Muscle layer of duodenum (tissue), 2 donors: Measurements from ENCODE around the gene KATNIP.

Source experiments
- H3K27ac ChIP-seq: one replicate; pipeline ENCODE4 v1.7.0; 2013; ENCODE audit warnings: mild to moderate bottlenecking, low read length
- H3K27me3 ChIP-seq: one replicate; pipeline ENCODE4 v1.7.0; 2013; ENCODE audit warnings: low read depth, mild to moderate bottlenecking, control low read depth, low read length
- H3K36me3 ChIP-seq, 2 donors: one replicate each; pipeline ENCODE4 v1.7.0; 2013; ENCODE audit warnings: low read length in 2 of 2, control low read depth in 1 of 2, mild to moderate bottlenecking in 1 of 2; ENCODE audit not compliant: insufficient read depth in 2 of 2, control insufficient read depth in 1 of 2
- H3K4me1 ChIP-seq, 2 donors: one replicate each; pipeline ENCODE4 v1.7.0; 2013; ENCODE audit warnings: low read length in 2 of 2, mild to moderate bottlenecking in 2 of 2, control low read depth in 1 of 2, moderate library complexity in 1 of 2; ENCODE audit not compliant: insufficient read depth in 2 of 2, control insufficient read depth in 1 of 2
- H3K4me3 ChIP-seq, 2 donors: one replicate each; pipeline ENCODE4 v1.7.0; 2013; ENCODE audit warnings: low read length in 2 of 2, low read depth in 1 of 2, mild to moderate bottlenecking in 1 of 2
- H3K9me3 ChIP-seq, 2 donors: one replicate each; pipeline ENCODE4 v1.7.0; 2013; ENCODE audit warnings: low read length in 2 of 2, control low read depth in 1 of 2, mild to moderate bottlenecking in 1 of 2; ENCODE audit not compliant: control insufficient read depth in 1 of 2
- donor health status: healthy.

The KATNIP gene

DNA sequence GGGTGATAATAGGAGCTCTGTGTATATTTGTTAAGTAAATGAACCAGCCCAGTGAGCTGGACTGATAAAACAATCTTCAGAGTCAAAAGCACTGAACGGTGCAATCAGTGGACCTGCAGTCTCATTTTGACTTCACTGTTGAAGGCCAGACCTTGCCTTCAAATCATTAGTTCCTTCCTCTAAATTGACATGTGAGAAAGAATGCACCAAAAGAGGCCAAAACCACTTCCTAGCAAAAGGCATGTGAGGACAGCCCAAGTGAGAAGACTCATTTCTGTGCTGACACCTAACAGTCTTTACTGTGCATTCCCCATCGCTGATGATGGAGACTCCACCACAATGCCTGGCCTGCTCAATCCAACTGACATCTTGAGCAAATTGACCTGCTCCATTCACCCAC, 10.8 kb upstream of the KATNIP start:
- H3K27ac ChIP-seq: no peak overlapping the region
- H3K4me3 ChIP-seq: no peak overlapping the region
- no peaks in the 10 kb centered on the region for H3K27me3 ChIP-seq
- H3K36me3 ChIP-seq: peaks cover 64 to 86% of the 10 kb centered on the region in 2 donors
- H3K4me1 ChIP-seq: no peaks in the 10 kb centered on the region
- no peaks in the 10 kb centered on the region for H3K9me3 ChIP-seq

DNA sequence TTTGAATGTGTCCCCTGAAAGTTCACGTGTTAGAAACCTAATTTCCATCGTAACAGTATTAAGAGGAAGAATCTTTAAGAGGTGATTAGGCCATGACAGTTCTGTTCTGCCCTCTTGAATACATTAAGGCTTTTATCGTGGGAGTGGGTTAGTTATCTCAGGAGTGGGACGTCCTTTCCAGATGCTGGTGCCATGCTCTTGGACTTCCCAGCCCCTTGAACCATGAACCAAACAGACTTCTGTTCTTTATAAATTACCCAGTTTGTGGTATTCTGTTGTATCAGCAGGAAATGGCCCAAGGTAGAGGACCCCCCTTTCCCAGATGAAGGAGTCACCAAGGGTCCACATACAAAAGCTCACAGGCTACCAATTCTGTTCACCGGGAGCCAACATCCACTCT, 10.3 kb upstream of the KATNIP start:
- Histone ChIP-seq H3K9me3 (no peaks in the 10 kb centered on the region), H3K4me3 (no peak overlapping the region), H3K4me1 (no peaks in the 10 kb centered on the region), H3K27me3 (no peaks in the 10 kb centered on the region), H3K36me3 (peaks cover 65 to 86% of the 10 kb centered on the region in 2 donors), H3K27ac (no peak overlapping the region)

DNA sequence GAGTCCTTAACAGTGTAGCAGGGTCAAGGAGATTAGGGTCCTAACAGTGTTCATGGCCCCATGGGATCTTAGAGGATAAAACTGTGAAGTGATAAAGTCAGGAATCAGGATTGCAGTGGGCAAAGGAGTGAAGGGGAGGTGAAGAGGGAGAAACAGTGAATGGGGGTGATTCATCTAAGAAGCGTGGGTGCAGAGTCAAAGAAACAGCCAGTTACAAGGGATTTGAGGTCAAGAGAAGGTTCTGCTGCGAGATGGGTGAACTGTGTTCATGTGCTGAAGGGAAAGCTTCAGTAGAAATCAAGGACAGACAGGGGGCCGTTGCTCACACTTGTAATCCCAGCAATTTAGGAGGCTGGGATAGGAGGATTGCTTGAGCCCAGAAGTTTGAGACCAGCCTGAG, 6.1 kb upstream of the KATNIP start:
- Histone ChIP-seq H3K27ac (no peak overlapping the region), H3K9me3 (no peaks in the 10 kb centered on the region), H3K4me3 (no peak overlapping the region), H3K27me3 (no peaks in the 10 kb centered on the region), H3K36me3 (peaks cover 54 to 64% of the 10 kb centered on the region in 2 donors), H3K4me1 (peaks cover 4 to 20% of the 10 kb centered on the region in 2 donors)

DNA sequence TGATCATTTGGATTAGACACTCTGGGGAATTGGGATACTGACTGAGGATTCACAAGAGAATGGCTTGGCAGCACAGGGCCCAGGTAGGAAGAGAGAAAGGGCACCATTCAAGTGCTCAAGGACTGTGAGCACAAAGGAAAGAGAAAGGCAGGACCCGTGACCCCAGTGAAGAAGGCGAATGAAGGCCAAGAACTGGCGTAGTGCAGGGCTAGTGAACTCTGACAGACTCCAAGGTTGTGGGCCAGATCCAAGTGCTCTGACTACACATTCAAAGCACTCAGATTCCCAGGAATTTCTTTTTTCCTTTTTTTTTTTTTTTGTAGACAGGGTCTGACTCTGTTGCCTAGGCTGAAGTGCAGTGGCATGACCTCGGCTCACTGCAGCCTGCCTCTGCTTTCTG, 5.3 kb upstream of the KATNIP start:
- Histone ChIP-seq H3K27ac (no peak overlapping the region), H3K27me3 (no peaks in the 10 kb centered on the region), H3K4me3 (no peak overlapping the region), H3K9me3 (no peaks in the 10 kb centered on the region), H3K36me3 (peaks cover 48 to 58% of the 10 kb centered on the region in 2 donors), H3K4me1 (peaks cover 4 to 21% of the 10 kb centered on the region in 2 donors)

- H3K4me3 ChIP-seq: no peak overlapping the region
- peak overlapping the region; percentile 23 for H3K27ac ChIP-seq
- H3K4me1 ChIP-seq: peaks cover 4 to 29% of the 10 kb centered on the region in 2 donors
- no peaks in the 10 kb centered on the region for H3K9me3 ChIP-seq
- H3K36me3 ChIP-seq: peaks cover 29 to 33% of the 10 kb centered on the region in 2 donors
- no peaks in the 10 kb centered on the region for H3K27me3 ChIP-seq
These were observed 2.8 kb upstream of the KATNIP start for GRCh38 chr16:27547134-27547533.

- Histone ChIP-seq H3K4me3 (peak overlapping the region in 1 of 2 donors; percentile 86), H3K9me3 (no peaks in the 10 kb centered on the region), H3K36me3 (peaks cover 22 to 26% of the 10 kb centered on the region in 2 donors), H3K27me3 (no peaks in the 10 kb centered on the region), H3K27ac (peak overlapping the region; percentile 23), H3K4me1 (peaks cover 4 to 29% of the 10 kb centered on the region in 2 donors)
These were observed 2.1 kb upstream of the KATNIP start for GRCh38 chr16:27547851-27548250.

- peaks cover 10% of the 10 kb centered on the region in 2 donors for H3K36me3 ChIP-seq
- H3K27ac ChIP-seq: no peak overlapping the region
- no peaks in the 10 kb centered on the region for H3K27me3 ChIP-seq
- H3K9me3 ChIP-seq: no peaks in the 10 kb centered on the region
- peaks cover 4 to 29% of the 10 kb centered on the region in 2 donors for H3K4me1 ChIP-seq
- peak overlapping the region; percentile 86 to 100 for H3K4me3 ChIP-seq
These were observed 539 bp upstream of the KATNIP start for GRCh38 chr16:27549464-27549745.

DNA sequence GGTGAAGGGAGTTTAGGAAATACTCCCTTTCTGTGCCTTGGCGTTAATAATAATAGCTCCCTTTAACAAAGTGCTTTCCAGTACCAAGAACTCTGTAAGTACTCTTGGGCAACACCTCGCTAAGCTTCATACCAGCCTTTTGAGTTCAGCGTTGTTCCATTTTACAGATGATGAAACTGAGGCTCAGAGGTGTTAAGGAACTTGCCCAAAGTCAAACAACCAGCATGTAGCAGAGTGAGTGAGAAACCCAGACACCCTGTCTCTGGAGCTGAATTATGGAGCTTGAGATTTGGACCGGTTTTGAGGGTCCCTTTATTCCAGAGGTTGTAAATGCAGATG, 607 bp downstream of the KATNIP start:
- H3K27me3 ChIP-seq: no peaks in the 10 kb centered on the region
- no peaks in the 10 kb centered on the region for H3K36me3 ChIP-seq
- peak overlapping the region; percentile 86 to 100 for H3K4me3 ChIP-seq
- H3K9me3 ChIP-seq: no peaks in the 10 kb centered on the region
- peaks cover 4 to 29% of the 10 kb centered on the region in 2 donors for H3K4me1 ChIP-seq
- peak overlapping the region; percentile 98 for H3K27ac ChIP-seq

- H3K27me3 ChIP-seq: no peaks in the 10 kb centered on the region
- H3K4me1 ChIP-seq: peaks cover 4 to 29% of the 10 kb centered on the region in 2 donors
- no peaks in the 10 kb centered on the region for H3K9me3 ChIP-seq
- H3K27ac ChIP-seq: no peak overlapping the region
- no peaks in the 10 kb centered on the region for H3K36me3 ChIP-seq
- peak overlapping the region in 1 of 2 donors; percentile 86 for H3K4me3 ChIP-seq
These were observed 1.1 kb downstream of the KATNIP start for GRCh38 chr16:27551036-27551435.

GRCh38 chr16:27556471-27556870, 6.5 kb downstream of the KATNIP start:
- H3K9me3 ChIP-seq: no peaks in the 10 kb centered on the region
- H3K27me3 ChIP-seq: no peaks in the 10 kb centered on the region
- H3K4me1 ChIP-seq: no peaks in the 10 kb centered on the region
- peaks cover 0 to 5% of the 10 kb centered on the region in 2 donors for H3K36me3 ChIP-seq
- H3K4me3 ChIP-seq: no peak overlapping the region
- no peak overlapping the region for H3K27ac ChIP-seq

- Histone ChIP-seq H3K4me3 (no peak overlapping the region), H3K36me3 (peaks cover 0 to 5% of the 10 kb centered on the region in 2 donors), H3K27ac (no peak overlapping the region), H3K27me3 (no peaks in the 10 kb centered on the region), H3K4me1 (no peaks in the 10 kb centered on the region), H3K9me3 (no peaks in the 10 kb centered on the region)
These were observed 8.5 kb downstream of the KATNIP start for GRCh38 chr16:27558434-27558833.

DNA sequence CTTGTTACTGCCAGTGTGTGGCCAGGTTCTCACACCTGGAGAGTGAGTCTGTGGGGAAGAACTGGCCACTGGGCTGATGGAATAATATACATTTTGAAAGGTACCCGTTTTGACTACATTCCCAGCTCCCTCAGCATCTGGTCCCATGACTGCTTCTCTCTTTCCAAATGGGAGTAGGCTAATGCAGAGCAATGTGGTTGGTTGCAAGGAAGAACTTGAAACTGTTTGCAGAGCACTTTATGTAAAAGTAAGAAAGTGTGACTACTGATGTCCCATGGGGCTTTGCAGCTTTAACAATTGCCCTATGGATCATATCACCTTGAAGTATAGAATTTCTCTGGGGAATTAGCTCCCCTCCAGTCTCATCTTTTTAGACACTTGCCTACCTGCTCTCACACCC, 9.0 kb downstream of the KATNIP start:
- H3K36me3 ChIP-seq: peaks cover 0 to 5% of the 10 kb centered on the region in 2 donors
- H3K4me3 ChIP-seq: no peak overlapping the region
- no peak overlapping the region for H3K27ac ChIP-seq
- H3K9me3 ChIP-seq: no peaks in the 10 kb centered on the region
- no peaks in the 10 kb centered on the region for H3K27me3 ChIP-seq
- no peaks in the 10 kb centered on the region for H3K4me1 ChIP-seq
